Measurements from ENCODE around the gene WDFY1.

WDFY1 gene

DNA sequence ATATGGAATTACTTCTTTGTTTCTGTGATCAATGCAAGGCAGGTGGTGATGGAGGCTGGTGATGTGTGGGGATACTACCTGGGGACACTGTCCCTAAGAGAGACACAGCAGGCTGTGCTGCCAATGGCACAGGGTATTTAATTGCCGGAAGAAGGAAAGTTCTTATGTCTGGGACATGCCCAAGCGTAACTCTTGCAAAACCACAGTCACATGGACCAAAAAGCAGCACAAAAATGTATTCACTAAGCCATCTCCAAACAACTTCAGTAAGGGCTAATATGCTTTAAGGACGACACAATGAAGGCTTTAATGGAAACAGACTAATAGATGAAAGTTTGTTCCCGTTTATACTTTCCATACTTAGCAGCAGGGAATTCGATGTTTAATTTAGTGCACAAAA, 58.0 kb downstream of the WDFY1 start:
- TF ChIP-seq TAF1 (IDR thresholded peaks at IDR 0.05; ENCODE audit: borderline replicate concordance, insufficient read depth, low read length) (no peak), REST (IDR thresholded peaks at IDR 0.05; ENCODE audit: insufficient read depth in 1 of 2, low read depth in 2 of 2, low read length in 2 of 2) (no peak), POLR2AphosphoS5 (IDR thresholded peaks at IDR 0.05; ENCODE audit: low read depth, low read length) (no peak), SIN3A (IDR thresholded peaks at IDR 0.05; ENCODE audit: borderline replicate concordance, insufficient read depth, low read length) (no peak), FOXP2 (optimal IDR thresholded peaks at IDR 0.05; ENCODE audit: borderline replicate concordance, extremely low read depth, extremely low read length, insufficient read depth) (no peak)

- TF ChIP-seq SIN3A (IDR thresholded peaks at IDR 0.05; ENCODE audit: borderline replicate concordance, insufficient read depth, low read length) (no peak), REST (IDR thresholded peaks at IDR 0.05; ENCODE audit: insufficient read depth in 1 of 2, low read depth in 2 of 2, low read length in 2 of 2) (no peak), FOXP2 (optimal IDR thresholded peaks at IDR 0.05; ENCODE audit: borderline replicate concordance, extremely low read depth, extremely low read length, insufficient read depth) (no peak), TAF1 (IDR thresholded peaks at IDR 0.05; ENCODE audit: borderline replicate concordance, insufficient read depth, low read length) (no peak), POLR2AphosphoS5 (IDR thresholded peaks at IDR 0.05; ENCODE audit: low read depth, low read length) (no peak)
These were observed 58.4 kb downstream of the WDFY1 start for GRCh38 chr2:223886726-223887125.

DNA sequence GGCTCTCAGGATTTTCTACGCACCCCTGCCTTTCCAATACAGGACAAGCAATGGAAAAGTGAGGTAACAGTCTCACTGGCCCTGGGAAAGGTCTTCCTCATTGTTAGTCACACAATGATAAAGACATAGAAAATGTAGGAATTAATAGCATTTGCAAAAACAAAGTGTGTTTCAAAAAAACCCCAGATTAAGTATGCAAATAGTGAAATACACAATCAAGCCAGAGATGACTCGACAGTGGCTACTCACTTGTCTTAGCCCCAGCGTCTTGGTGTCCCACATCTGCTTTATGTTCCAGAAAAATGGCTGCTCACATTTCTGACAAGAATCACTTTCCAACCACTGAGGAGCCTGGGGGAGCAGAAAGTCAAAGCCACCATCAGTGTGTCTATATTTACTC, 60.7 kb downstream of the WDFY1 start:
- no peak for TF ChIP-seq REST (IDR thresholded peaks at IDR 0.05; ENCODE audit: insufficient read depth in 1 of 2, low read depth in 2 of 2, low read length in 2 of 2)
- TF ChIP-seq TAF1 (IDR thresholded peaks at IDR 0.05; ENCODE audit: borderline replicate concordance, insufficient read depth, low read length), result no peak
- TF ChIP-seq FOXP2 (optimal IDR thresholded peaks at IDR 0.05; ENCODE audit: borderline replicate concordance, extremely low read depth, extremely low read length, insufficient read depth), result no peak
- TF ChIP-seq POLR2AphosphoS5 (IDR thresholded peaks at IDR 0.05; ENCODE audit: low read depth, low read length), result no peak
- TF ChIP-seq SIN3A (IDR thresholded peaks at IDR 0.05; ENCODE audit: borderline replicate concordance, insufficient read depth, low read length), result no peak

DNA sequence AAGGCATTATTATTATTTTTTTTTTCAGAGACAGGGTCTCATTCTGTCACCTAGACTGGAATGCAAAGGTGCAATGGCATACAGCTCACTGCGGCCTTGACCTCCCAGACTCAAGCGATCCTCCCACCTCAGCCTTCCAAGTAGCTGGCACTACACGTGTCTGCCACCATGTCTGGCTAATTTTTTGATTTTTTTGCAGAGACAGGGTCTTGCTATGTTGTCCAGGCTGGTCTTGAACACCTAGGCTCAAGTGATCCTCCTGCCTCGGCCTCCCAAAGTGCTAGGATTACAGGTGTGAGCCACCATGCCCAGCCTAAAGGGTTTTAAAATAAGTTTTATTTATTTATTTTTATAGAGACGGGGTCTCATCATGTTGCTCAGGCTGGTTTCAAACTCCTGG, 62.4 kb downstream of the WDFY1 start:
- no peak for TF ChIP-seq FOXP2 (optimal IDR thresholded peaks at IDR 0.05; ENCODE audit: borderline replicate concordance, extremely low read depth, extremely low read length, insufficient read depth)
- TF ChIP-seq SIN3A (IDR thresholded peaks at IDR 0.05; ENCODE audit: borderline replicate concordance, insufficient read depth, low read length), result no peak
- no peak for TF ChIP-seq REST (IDR thresholded peaks at IDR 0.05; ENCODE audit: insufficient read depth in 1 of 2, low read depth in 2 of 2, low read length in 2 of 2)
- no peak for TF ChIP-seq POLR2AphosphoS5 (IDR thresholded peaks at IDR 0.05; ENCODE audit: low read depth, low read length)
- no peak for TF ChIP-seq TAF1 (IDR thresholded peaks at IDR 0.05; ENCODE audit: borderline replicate concordance, insufficient read depth, low read length)

DNA sequence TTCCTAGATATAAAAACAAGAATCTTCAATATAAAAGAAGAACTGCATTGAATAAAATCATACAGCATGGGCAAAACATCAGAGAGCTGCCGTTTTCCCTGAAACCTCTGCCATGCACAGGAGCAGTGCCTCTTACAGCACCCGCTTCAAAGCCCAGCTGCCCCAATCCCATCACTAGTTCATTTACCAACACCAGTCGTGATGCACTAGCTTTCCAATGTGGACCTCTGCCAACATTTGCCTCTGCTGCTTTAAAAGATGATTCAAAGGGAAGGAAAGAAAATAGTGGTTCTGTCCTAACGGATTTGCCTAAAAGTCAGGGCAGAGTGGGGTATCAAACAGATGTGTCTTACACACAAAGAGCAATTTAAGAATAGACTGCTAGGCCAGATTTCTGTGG, 64.3 kb downstream of the WDFY1 start:
- TF ChIP-seq FOXP2 (optimal IDR thresholded peaks at IDR 0.05; ENCODE audit: borderline replicate concordance, extremely low read depth, extremely low read length, insufficient read depth) (no peak), REST (IDR thresholded peaks at IDR 0.05; ENCODE audit: insufficient read depth in 1 of 2, low read depth in 2 of 2, low read length in 2 of 2) (no peak), SIN3A (IDR thresholded peaks at IDR 0.05; ENCODE audit: borderline replicate concordance, insufficient read depth, low read length) (no peak)
